CD14-positive monocyte (primary cell): Measurements from ENCODE around the gene MS4A15. TPM values are rescaled to one million over a fixed set of nuclear protein-coding genes. Genes with fewer than 3 reads are reported as not detected.

ENCODE experiments used
- DNase-seq, 3 donors: peaks; one replicate each; pipeline ENCODE4 v3.0.0-alpha.2; 2011 to 2022
- H2AFZ ChIP-seq: 2 replicates; pipeline ENCODE4 v1.6.0; 2012; ENCODE audit warnings: mild to moderate bottlenecking, low read depth, low read length, inconsistent platforms; ENCODE audit not compliant: insufficient read depth, poor library complexity, severe bottlenecking
- H3K27ac ChIP-seq, 2 donors: 1 replicate in 1 of 2; 2 replicates in 1 of 2; pipeline ENCODE4 v1.5.1; 2012 to 2013; ENCODE audit warnings: low read length in 2 of 2, control low read depth in 1 of 2, inconsistent platforms in 1 of 2, low read depth in 1 of 2, mild to moderate bottlenecking in 1 of 2
- H3K27me3 ChIP-seq, 2 donors: one replicate each; pipeline versions ENCODE4 v1.6.0 to v1.6.1; 2011 to 2013; ENCODE audit warnings: low read length in 2 of 2; ENCODE audit not compliant: control insufficient read depth in 2 of 2, insufficient read depth in 2 of 2
- H3K36me3 ChIP-seq, 2 donors: replicated peaks in 1 of 2; 1 replicate in 1 of 2; 2 replicates in 1 of 2; pipeline versions ENCODE4 v1.5.1 to v1.6.1; 2012 to 2013; ENCODE audit warnings: low read length in 2 of 2, control low read depth in 1 of 2, inconsistent platforms in 1 of 2, mild to moderate bottlenecking in 1 of 2; ENCODE audit not compliant: insufficient read depth in 2 of 2, control insufficient read depth in 1 of 2
- H3K4me1 ChIP-seq, 2 donors: 1 replicate in 1 of 2; 2 replicates in 1 of 2; pipeline versions ENCODE4 v1.5.1 to v1.6.1; 2012 to 2013; ENCODE audit warnings: low read length in 2 of 2, control low read depth in 1 of 2, inconsistent platforms in 1 of 2, mild to moderate bottlenecking in 1 of 2, moderate library complexity in 1 of 2; ENCODE audit not compliant: insufficient read depth in 2 of 2, control insufficient read depth in 1 of 2
- H3K4me2 ChIP-seq: replicated peaks from 2 replicates; pipeline ENCODE3; 2012; ENCODE audit warnings: low read length, moderate library complexity, mild to moderate bottlenecking; ENCODE audit not compliant: poor library complexity, severe bottlenecking; ENCODE audit errors: extremely low read depth
- H3K4me3 ChIP-seq, 3 experiments: fragments of 200-600 bp in 1 of 3; sonication (generic) in 1 of 3; replicated peaks in 1 of 3; 1 replicate in 2 of 3; 2 replicates in 1 of 3; pipeline ENCODE4 v1.5.1; 2011 to 2013; ENCODE audit warnings: low read length in 3 of 3, mild to moderate bottlenecking in 3 of 3, control low read depth in 2 of 3, low read depth in 2 of 3, inconsistent platforms in 1 of 3, moderate library complexity in 1 of 3
- H3K79me2 ChIP-seq: 2 replicates; pipeline ENCODE4 v1.6.0; 2012; ENCODE audit warnings: mild to moderate bottlenecking, control low read depth, inconsistent platforms, low read length, moderate library complexity; ENCODE audit not compliant: insufficient read depth
- H3K9ac ChIP-seq: 2 replicates; pipeline ENCODE4 v1.6.0; 2017; ENCODE audit warnings: low read length, mild to moderate bottlenecking; ENCODE audit not compliant: insufficient read depth, poor library complexity, severe bottlenecking
- H3K9me3 ChIP-seq, 2 donors: replicated peaks in 1 of 2; 1 replicate in 1 of 2; 2 replicates in 1 of 2; pipeline versions ENCODE4 v1.5.1 to v1.6.1; 2012 to 2013; ENCODE audit warnings: low read length in 2 of 2, control low read depth in 1 of 2; ENCODE audit not compliant: control insufficient read depth in 1 of 2, insufficient read depth in 1 of 2
- H4K20me1 ChIP-seq: 2 replicates; pipeline ENCODE4 v1.6.0; 2012; ENCODE audit warnings: mild to moderate bottlenecking, low read length, control low read depth, moderate library complexity; ENCODE audit not compliant: insufficient read depth
- H3K27ac Mint-ChIP-seq, 7 donors: one replicate each; pipeline ENCODE4 v1.8.0; 2020; ENCODE audit warnings: mild to moderate bottlenecking in 7 of 7, mixed read lengths in 7 of 7, moderate library complexity in 6 of 7, inconsistent platforms in 2 of 7
- H3K27me3 Mint-ChIP-seq, 3 donors: one replicate each; pipeline ENCODE4 v1.8.0; 2021 to 2022; ENCODE audit warnings: low read depth in 3 of 3, mild to moderate bottlenecking in 3 of 3, mixed read lengths in 3 of 3, moderate library complexity in 3 of 3, inconsistent platforms in 1 of 3
- H3K36me3 Mint-ChIP-seq, 2 donors: one replicate each; pipeline ENCODE4 v1.8.0; 2020; ENCODE audit warnings: mixed read lengths in 2 of 2, inconsistent platforms in 1 of 2, mild to moderate bottlenecking in 1 of 2
- H3K4me1 Mint-ChIP-seq: one replicate; pipeline ENCODE4 v1.8.0; 2020; ENCODE audit warnings: mild to moderate bottlenecking, mixed read lengths
- H3K4me3 Mint-ChIP-seq, 2 donors: one replicate each; pipeline ENCODE4 v1.8.0; 2020; ENCODE audit warnings: mild to moderate bottlenecking in 2 of 2, mixed read lengths in 2 of 2, moderate library complexity in 1 of 2
- H3K9me3 Mint-ChIP-seq, 7 donors: one replicate each; pipeline ENCODE4 v1.8.0; 2020 to 2022; ENCODE audit warnings: mixed read lengths in 7 of 7, mild to moderate bottlenecking in 6 of 7, moderate library complexity in 6 of 7, inconsistent platforms in 2 of 7
- WGBS: methylation state at CpG from one replicate; pipeline ENCODE4 v1.1.5; 2013; ENCODE audit warnings: missing lambda C conversion rate; ENCODE audit not compliant: insufficient coverage; 5-methylcytosine and 5-hydroxymethylcytosine counted together
- intact Hi-C, 2 donors: fragments of 100-400 bp; cut with micrococcal nuclease; formaldehyde crosslinking; loops; one replicate each; pipeline versions ENCODE4 v1.15.0 to v1.15.1; 2023
- polyA plus RNA-seq, 3 donors: library from polyadenylated mRNA; depleted of rRNA in 1 of 3; unstranded in 2 of 3; stranded (reverse) in 1 of 3; fragments of 300-500 nt in 2 of 3; fragments of >200 nt in 1 of 3; fragmentation: Illumina TruSeq in 2 of 3; gene quantifications; 1 replicate in 2 of 3; 2 replicates in 1 of 3; pipeline ENCODE4 v1.2.3, GENCODE V29; 2012 to 2021
- TF ChIP-seq, protein P1 (sequence below): fragments of 200-600 bp; IDR thresholded peaks from one replicate; pipeline ENCODE4 v1.8.0; 2022; ENCODE audit warnings: antibody characterized with exemption, mild to moderate bottlenecking

The MS4A15 gene
- polyA plus RNA-seq, 3 donors, result not detected

DNA sequence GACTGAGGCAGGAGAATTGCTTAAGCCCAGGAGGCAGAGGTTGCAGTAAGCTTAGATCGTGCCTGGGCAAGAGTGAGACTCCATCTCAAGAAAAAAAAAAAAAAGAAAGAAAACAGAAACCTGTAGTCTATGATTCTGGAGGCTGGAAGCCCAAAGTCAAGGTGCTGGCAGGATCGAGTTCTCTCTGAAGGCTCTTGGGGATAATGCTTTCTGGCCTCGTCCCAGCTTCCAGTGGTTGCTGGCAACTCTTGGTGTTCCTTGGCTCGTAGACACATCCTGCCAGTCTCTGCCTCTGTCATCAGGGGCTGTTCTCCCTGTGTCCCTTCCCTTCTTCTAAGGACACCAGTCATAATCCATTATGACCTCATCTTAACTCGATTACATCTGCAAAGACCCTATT lies 68.5 kb downstream of the MS4A15 start:
- Histone ChIP-seq H3K4me3 (no peak overlapping the region), H3K79me2 (no peaks in the 10 kb centered on the region), H3K9me3 (no peaks in the 10 kb centered on the region), H4K20me1 (no peaks in the 10 kb centered on the region), H3K36me3 (no peaks in the 10 kb centered on the region), H3K27ac (no peak overlapping the region), H3K27me3 (no peaks in the 10 kb centered on the region), H3K9ac (no peak overlapping the region), H2AFZ (no peak overlapping the region), H3K4me1 (no peaks in the 10 kb centered on the region), H3K4me2 (no peak overlapping the region)
- Mint-ChIP-seq H3K27me3 (peaks cover 0 to 5% (median 5%) of the 10 kb centered on the region in 3 donors), H3K4me1 (no peaks in the 10 kb centered on the region), H3K36me3 (no peaks in the 10 kb centered on the region), H3K27ac (no peak overlapping the region), H3K4me3 (no peak overlapping the region), H3K9me3 (no peaks in the 10 kb centered on the region)
- DNase-seq, result no peak
- intact Hi-C loops, result no loop called here
- TF ChIP-seq, protein P1, sequence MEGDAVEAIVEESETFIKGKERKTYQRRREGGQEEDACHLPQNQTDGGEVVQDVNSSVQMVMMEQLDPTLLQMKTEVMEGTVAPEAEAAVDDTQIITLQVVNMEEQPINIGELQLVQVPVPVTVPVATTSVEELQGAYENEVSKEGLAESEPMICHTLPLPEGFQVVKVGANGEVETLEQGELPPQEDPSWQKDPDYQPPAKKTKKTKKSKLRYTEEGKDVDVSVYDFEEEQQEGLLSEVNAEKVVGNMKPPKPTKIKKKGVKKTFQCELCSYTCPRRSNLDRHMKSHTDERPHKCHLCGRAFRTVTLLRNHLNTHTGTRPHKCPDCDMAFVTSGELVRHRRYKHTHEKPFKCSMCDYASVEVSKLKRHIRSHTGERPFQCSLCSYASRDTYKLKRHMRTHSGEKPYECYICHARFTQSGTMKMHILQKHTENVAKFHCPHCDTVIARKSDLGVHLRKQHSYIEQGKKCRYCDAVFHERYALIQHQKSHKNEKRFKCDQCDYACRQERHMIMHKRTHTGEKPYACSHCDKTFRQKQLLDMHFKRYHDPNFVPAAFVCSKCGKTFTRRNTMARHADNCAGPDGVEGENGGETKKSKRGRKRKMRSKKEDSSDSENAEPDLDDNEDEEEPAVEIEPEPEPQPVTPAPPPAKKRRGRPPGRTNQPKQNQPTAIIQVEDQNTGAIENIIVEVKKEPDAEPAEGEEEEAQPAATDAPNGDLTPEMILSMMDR, result no peak
- whole genome bisulfite sequencing, result 90% methylated on average over 4 of the region's 5 CpGs

DNA sequence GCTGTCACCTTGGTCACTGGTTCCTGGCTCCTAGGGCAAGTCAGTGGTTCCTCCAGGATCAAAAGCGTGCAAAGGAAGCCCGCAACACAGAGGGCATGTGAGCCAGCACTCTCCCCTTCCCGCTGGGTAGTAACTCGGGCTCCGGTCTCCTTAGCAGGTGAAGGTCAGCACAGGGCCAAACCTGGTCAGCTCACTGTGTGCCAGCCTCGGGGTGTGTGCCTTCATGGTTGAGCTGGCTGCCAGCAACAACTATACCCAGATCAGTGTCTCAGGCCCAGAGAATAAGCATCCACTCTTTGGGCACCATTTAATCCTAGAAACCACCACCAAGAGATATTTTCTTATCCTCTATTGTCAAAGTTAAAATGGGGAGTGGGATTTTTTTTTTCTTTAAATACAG lies 69.1 kb downstream of the MS4A15 start:
- Histone ChIP-seq H3K9ac (no peak overlapping the region), H4K20me1 (no peaks in the 10 kb centered on the region), H2AFZ (no peak overlapping the region), H3K36me3 (no peaks in the 10 kb centered on the region), H3K27me3 (no peaks in the 10 kb centered on the region), H3K4me2 (no peak overlapping the region), H3K4me3 (no peak overlapping the region), H3K27ac (no peak overlapping the region), H3K9me3 (no peaks in the 10 kb centered on the region), H3K79me2 (no peaks in the 10 kb centered on the region), H3K4me1 (peaks cover 0 to 4% of the 10 kb centered on the region in 2 donors)
- TF ChIP-seq, protein P1, result no peak
- Mint-ChIP-seq H3K9me3 (no peaks in the 10 kb centered on the region), H3K27ac (peak overlapping the region in 1 of 7 donors; percentile 7), H3K36me3 (no peaks in the 10 kb centered on the region), H3K4me1 (peaks cover under 1% of the 10 kb centered on the region), H3K4me3 (no peak overlapping the region), H3K27me3 (peaks cover 0 to 5% (median 5%) of the 10 kb centered on the region in 3 donors)
- DNase-seq, result no peak
- WGBS, result 97% methylated on average over 5 of the region's 6 CpGs
- intact Hi-C loops, result no loop called here

Other genes with a start within 250 kb of the MS4A15 start
- gene MS4A13, start 241.5 kb upstream of the MS4A15 start, polyA plus RNA-seq, result not detected
- not detected for gene MS4A8, start 57.3 kb upstream of the MS4A15 start, polyA plus RNA-seq
- gene MS4A18, start 32.1 kb upstream of the MS4A15 start, polyA plus RNA-seq, result not detected
- gene MS4A10, start 28.5 kb downstream of the MS4A15 start, polyA plus RNA-seq, result not detected
- 10 to 100 TPM in 1 of 3 donors, 1 to 10 TPM in 2; 7.2 to 10.2 (median 8.3) TPM for gene CCDC86, start 85.2 kb downstream of the MS4A15 start, polyA plus RNA-seq
- gene PTGDR2, start 99.1 kb downstream of the MS4A15 start, polyA plus RNA-seq, result under 1 TPM; 0.32 to 0.65 (median 0.46) TPM
- gene ZP1, start 110.7 kb downstream of the MS4A15 start, polyA plus RNA-seq, result under 1 TPM in 2 of 3 donors, not detected in 1; 0.09 to 0.40 TPM
- gene PRPF19, start 149.7 kb downstream of the MS4A15 start, polyA plus RNA-seq, result 10 to 100 TPM in 2 of 3 donors, 1 to 10 TPM in 1; 7.8 to 33.2 (median 12.2) TPM
- gene TMEM109, start 157.3 kb downstream of the MS4A15 start, polyA plus RNA-seq, result 100 to 1,000 TPM in 2 of 3 donors, 10 to 100 TPM in 1; 22.7 to 112 (median 110) TPM
- under 1 TPM; 0.01 to 0.31 (median 0.21) TPM for gene TMEM132A, start 167.6 kb downstream of the MS4A15 start, polyA plus RNA-seq
- 100 to 1,000 TPM in 1 of 3 donors, 10 to 100 TPM in 2; 27.1 to 121 (median 35.0) TPM for gene SLC15A3, start 195.3 kb downstream of the MS4A15 start, polyA plus RNA-seq
- gene CD6, start 214.8 kb downstream of the MS4A15 start, polyA plus RNA-seq, result under 1 TPM; 0.09 to 0.39 (median 0.39) TPM